Measurements from ENCODE around the gene ZNF451. TPM values are rescaled to one million over a fixed set of nuclear protein-coding genes. Genes with fewer than 3 reads are reported as not detected.

ZNF451 gene
- total RNA-seq, 1 donor from 2014 or later, result 56.9 TPM

GRCh38 chr6:57116776-57117175 lies 26.8 kb downstream of the ZNF451 start:
- no peaks in the 10 kb centered on the region for H3K27me3 ChIP-seq (ENCODE audit: control insufficient read depth in 3 of 3, insufficient read depth in 3 of 3, low read length in 3 of 3)
- H3K36me3 ChIP-seq (ENCODE audit: control insufficient read depth in 3 of 3, insufficient read depth in 3 of 3, low read length in 3 of 3), result no peaks in the 10 kb centered on the region
- H3K9ac ChIP-seq (ENCODE audit: low read depth in 1 of 3, low read length in 3 of 3), result no peak overlapping the region
- no peaks in the 10 kb centered on the region for H3K4me1 ChIP-seq (ENCODE audit: control insufficient read depth in 3 of 3, insufficient read depth in 3 of 3, low read length in 3 of 3)
- H3K9me3 ChIP-seq (ENCODE audit: control insufficient read depth in 3 of 3, low read length in 3 of 3), result no peaks in the 10 kb centered on the region
- H3K27ac ChIP-seq (ENCODE audit: low read depth, low read length), result no peak overlapping the region
- H3K4me3 ChIP-seq (ENCODE audit: low read length in 3 of 3), result no peak overlapping the region

GRCh38 chr6:57117796-57118195 lies 27.8 kb downstream of the ZNF451 start:
- no peaks in the 10 kb centered on the region for H3K36me3 ChIP-seq (ENCODE audit: control insufficient read depth in 3 of 3, insufficient read depth in 3 of 3, low read length in 3 of 3)
- H3K27ac ChIP-seq (ENCODE audit: low read depth, low read length), result no peak overlapping the region
- no peak overlapping the region for H3K4me3 ChIP-seq (ENCODE audit: low read length in 3 of 3)
- no peak overlapping the region for H3K9ac ChIP-seq (ENCODE audit: low read depth in 1 of 3, low read length in 3 of 3)
- H3K27me3 ChIP-seq (ENCODE audit: control insufficient read depth in 3 of 3, insufficient read depth in 3 of 3, low read length in 3 of 3), result no peaks in the 10 kb centered on the region
- no peaks in the 10 kb centered on the region for H3K4me1 ChIP-seq (ENCODE audit: control insufficient read depth in 3 of 3, insufficient read depth in 3 of 3, low read length in 3 of 3)
- H3K9me3 ChIP-seq (ENCODE audit: control insufficient read depth in 3 of 3, low read length in 3 of 3), result no peaks in the 10 kb centered on the region

GRCh38 chr6:57123111-57123510 lies 33.1 kb downstream of the ZNF451 start:
- H3K4me1 ChIP-seq (ENCODE audit: control insufficient read depth in 3 of 3, insufficient read depth in 3 of 3, low read length in 3 of 3), result no peaks in the 10 kb centered on the region
- peaks cover 0 to 2% (median 0%) of the 10 kb centered on the region in 3 donors for H3K36me3 ChIP-seq (ENCODE audit: control insufficient read depth in 3 of 3, insufficient read depth in 3 of 3, low read length in 3 of 3)
- H3K27me3 ChIP-seq (ENCODE audit: control insufficient read depth in 3 of 3, insufficient read depth in 3 of 3, low read length in 3 of 3), result no peaks in the 10 kb centered on the region
- H3K4me3 ChIP-seq (ENCODE audit: low read length in 3 of 3), result no peak overlapping the region
- H3K27ac ChIP-seq (ENCODE audit: low read depth, low read length), result no peak overlapping the region
- H3K9me3 ChIP-seq (ENCODE audit: control insufficient read depth in 3 of 3, low read length in 3 of 3), result no peaks in the 10 kb centered on the region
- H3K9ac ChIP-seq (ENCODE audit: low read depth in 1 of 3, low read length in 3 of 3), result no peak overlapping the region

GRCh38 chr6:57127763-57128162 lies 37.8 kb downstream of the ZNF451 start:
- Histone ChIP-seq H3K27ac (ENCODE audit: low read depth, low read length) (no peak overlapping the region), H3K9me3 (ENCODE audit: control insufficient read depth in 3 of 3, low read length in 3 of 3) (no peaks in the 10 kb centered on the region), H3K4me1 (ENCODE audit: control insufficient read depth in 3 of 3, insufficient read depth in 3 of 3, low read length in 3 of 3) (peaks cover 0 to 4% (median 2%) of the 10 kb centered on the region in 3 donors), H3K4me3 (ENCODE audit: low read length in 3 of 3) (no peak overlapping the region), H3K9ac (ENCODE audit: low read depth in 1 of 3, low read length in 3 of 3) (no peak overlapping the region), H3K36me3 (ENCODE audit: control insufficient read depth in 3 of 3, insufficient read depth in 3 of 3, low read length in 3 of 3) (peaks cover 0 to 3% (median 2%) of the 10 kb centered on the region in 3 donors), H3K27me3 (ENCODE audit: control insufficient read depth in 3 of 3, insufficient read depth in 3 of 3, low read length in 3 of 3) (no peaks in the 10 kb centered on the region)

- Histone ChIP-seq H3K4me1 (ENCODE audit: control insufficient read depth in 3 of 3, insufficient read depth in 3 of 3, low read length in 3 of 3) (peaks cover 0 to 4% (median 2%) of the 10 kb centered on the region in 3 donors), H3K9ac (ENCODE audit: low read depth in 1 of 3, low read length in 3 of 3) (no peak overlapping the region), H3K27me3 (ENCODE audit: control insufficient read depth in 3 of 3, insufficient read depth in 3 of 3, low read length in 3 of 3) (no peaks in the 10 kb centered on the region), H3K27ac (ENCODE audit: low read depth, low read length) (no peak overlapping the region), H3K36me3 (ENCODE audit: control insufficient read depth in 3 of 3, insufficient read depth in 3 of 3, low read length in 3 of 3) (peaks cover 3 to 9% (median 9%) of the 10 kb centered on the region in 3 donors), H3K4me3 (ENCODE audit: low read length in 3 of 3) (no peak overlapping the region), H3K9me3 (ENCODE audit: control insufficient read depth in 3 of 3, low read length in 3 of 3) (no peaks in the 10 kb centered on the region)
These were observed 40.7 kb downstream of the ZNF451 start for GRCh38 chr6:57130661-57131177.

GRCh38 chr6:57134954-57135353 lies 45.0 kb downstream of the ZNF451 start:
- Histone ChIP-seq H3K9me3 (ENCODE audit: control insufficient read depth in 3 of 3, low read length in 3 of 3) (no peaks in the 10 kb centered on the region), H3K4me3 (ENCODE audit: low read length in 3 of 3) (no peak overlapping the region), H3K4me1 (ENCODE audit: control insufficient read depth in 3 of 3, insufficient read depth in 3 of 3, low read length in 3 of 3) (peaks cover 0 to 4% (median 2%) of the 10 kb centered on the region in 3 donors), H3K27me3 (ENCODE audit: control insufficient read depth in 3 of 3, insufficient read depth in 3 of 3, low read length in 3 of 3) (no peaks in the 10 kb centered on the region), H3K27ac (ENCODE audit: low read depth, low read length) (no peak overlapping the region), H3K9ac (ENCODE audit: low read depth in 1 of 3, low read length in 3 of 3) (no peak overlapping the region), H3K36me3 (ENCODE audit: control insufficient read depth in 3 of 3, insufficient read depth in 3 of 3, low read length in 3 of 3) (peaks cover 0 to 15% (median 9%) of the 10 kb centered on the region in 3 donors)

GRCh38 chr6:57135885-57136284 lies 45.9 kb downstream of the ZNF451 start:
- no peak overlapping the region for H3K27ac ChIP-seq (ENCODE audit: low read depth, low read length)
- no peaks in the 10 kb centered on the region for H3K27me3 ChIP-seq (ENCODE audit: control insufficient read depth in 3 of 3, insufficient read depth in 3 of 3, low read length in 3 of 3)
- peaks cover 0 to 15% (median 9%) of the 10 kb centered on the region in 3 donors for H3K36me3 ChIP-seq (ENCODE audit: control insufficient read depth in 3 of 3, insufficient read depth in 3 of 3, low read length in 3 of 3)
- H3K9ac ChIP-seq (ENCODE audit: low read depth in 1 of 3, low read length in 3 of 3), result no peak overlapping the region
- H3K4me1 ChIP-seq (ENCODE audit: control insufficient read depth in 3 of 3, insufficient read depth in 3 of 3, low read length in 3 of 3), result peaks cover 0 to under 1% (median 0%) of the 10 kb centered on the region in 3 donors
- H3K9me3 ChIP-seq (ENCODE audit: control insufficient read depth in 3 of 3, low read length in 3 of 3), result no peaks in the 10 kb centered on the region
- H3K4me3 ChIP-seq (ENCODE audit: low read length in 3 of 3), result no peak overlapping the region

- Histone ChIP-seq H3K9me3 (ENCODE audit: control insufficient read depth in 3 of 3, low read length in 3 of 3) (no peaks in the 10 kb centered on the region), H3K4me1 (ENCODE audit: control insufficient read depth in 3 of 3, insufficient read depth in 3 of 3, low read length in 3 of 3) (no peaks in the 10 kb centered on the region), H3K36me3 (ENCODE audit: control insufficient read depth in 3 of 3, insufficient read depth in 3 of 3, low read length in 3 of 3) (peaks cover 5 to 23% (median 18%) of the 10 kb centered on the region in 3 donors), H3K27me3 (ENCODE audit: control insufficient read depth in 3 of 3, insufficient read depth in 3 of 3, low read length in 3 of 3) (no peaks in the 10 kb centered on the region), H3K27ac (ENCODE audit: low read depth, low read length) (no peak overlapping the region), H3K9ac (ENCODE audit: low read depth in 1 of 3, low read length in 3 of 3) (no peak overlapping the region), H3K4me3 (ENCODE audit: low read length in 3 of 3) (no peak overlapping the region)
These were observed 47.4 kb downstream of the ZNF451 start for GRCh38 chr6:57137350-57137749.

- no peaks in the 10 kb centered on the region for H3K4me1 ChIP-seq (ENCODE audit: control insufficient read depth in 3 of 3, insufficient read depth in 3 of 3, low read length in 3 of 3)
- no peak overlapping the region for H3K27ac ChIP-seq (ENCODE audit: low read depth, low read length)
- H3K4me3 ChIP-seq (ENCODE audit: low read length in 3 of 3), result no peak overlapping the region
- H3K9ac ChIP-seq (ENCODE audit: low read depth in 1 of 3, low read length in 3 of 3), result no peak overlapping the region
- peaks cover 9 to 25% (median 20%) of the 10 kb centered on the region in 3 donors for H3K36me3 ChIP-seq (ENCODE audit: control insufficient read depth in 3 of 3, insufficient read depth in 3 of 3, low read length in 3 of 3)
- H3K9me3 ChIP-seq (ENCODE audit: control insufficient read depth in 3 of 3, low read length in 3 of 3), result no peaks in the 10 kb centered on the region
- no peaks in the 10 kb centered on the region for H3K27me3 ChIP-seq (ENCODE audit: control insufficient read depth in 3 of 3, insufficient read depth in 3 of 3, low read length in 3 of 3)
These were observed 48.0 kb downstream of the ZNF451 start for GRCh38 chr6:57138026-57138425.

GRCh38 chr6:57141451-57142177 lies 51.6 kb downstream of the ZNF451 start:
- Histone ChIP-seq H3K36me3 (ENCODE audit: control insufficient read depth in 3 of 3, insufficient read depth in 3 of 3, low read length in 3 of 3) (peaks cover 9 to 18% (median 13%) of the 10 kb centered on the region in 3 donors), H3K27ac (ENCODE audit: low read depth, low read length) (no peak overlapping the region), H3K4me3 (ENCODE audit: low read length in 3 of 3) (no peak overlapping the region), H3K9me3 (ENCODE audit: control insufficient read depth in 3 of 3, low read length in 3 of 3) (no peaks in the 10 kb centered on the region), H3K4me1 (ENCODE audit: control insufficient read depth in 3 of 3, insufficient read depth in 3 of 3, low read length in 3 of 3) (no peaks in the 10 kb centered on the region), H3K9ac (ENCODE audit: low read depth in 1 of 3, low read length in 3 of 3) (no peak overlapping the region), H3K27me3 (ENCODE audit: control insufficient read depth in 3 of 3, insufficient read depth in 3 of 3, low read length in 3 of 3) (no peaks in the 10 kb centered on the region)

All from skeletal muscle tissue (tissue), 4 donors.